CD8-positive, alpha-beta memory T cell (primary cell): ENCODE measurements around the gene RNLS. TPM values are rescaled to one million over a fixed set of nuclear protein-coding genes. Genes with fewer than 3 reads are reported as not detected.

Experiments used
- CTCF ChIA-PET: fragments of 350-600 bp; sonication (Branson Sonifier 250); formaldehyde crosslinking; loops from one replicate; lab custom pipeline; 2021; ENCODE audit warnings: antibody characterized with exemption; lab: Charles Lee
- POLR2A ChIA-PET: fragments of 350-600 bp; sonication (Branson Sonifier 250); formaldehyde crosslinking; loops from one replicate; lab custom pipeline; 2021; ENCODE audit warnings: antibody characterized with exemption; lab: Charles Lee
- DNase-seq, 5 donors: peaks; one replicate each; pipeline versions ENCODE4 v3.0.0 to v3.0.0-alpha.2; 2020 to 2022; ENCODE audit warnings: mixed read lengths in 1 of 5
- H3K27ac ChIP-seq: one replicate; pipeline ENCODE4 v1.7.0; 2013; ENCODE audit warnings: low read depth, mild to moderate bottlenecking, low read length, moderate library complexity
- H3K27me3 ChIP-seq: 2 replicates; pipeline ENCODE4 v1.7.0; 2013; ENCODE audit warnings: low read length, mild to moderate bottlenecking; ENCODE audit not compliant: insufficient read depth, poor library complexity, severe bottlenecking
- H3K36me3 ChIP-seq: 2 replicates; pipeline ENCODE4 v1.7.0; 2013; ENCODE audit warnings: mild to moderate bottlenecking, low read length, moderate library complexity; ENCODE audit not compliant: insufficient read depth
- H3K4me1 ChIP-seq: 2 replicates; pipeline ENCODE4 v1.7.0; 2013; ENCODE audit warnings: mild to moderate bottlenecking, low read length, moderate library complexity; ENCODE audit not compliant: insufficient read depth
- H3K4me3 ChIP-seq: 2 replicates; pipeline ENCODE4 v1.7.0; 2013; ENCODE audit warnings: mild to moderate bottlenecking, low read length
- H3K9me3 ChIP-seq: 2 replicates; pipeline ENCODE4 v1.7.0; 2013; ENCODE audit warnings: mild to moderate bottlenecking, low read length
- H3K27ac Mint-ChIP-seq, 8 donors: one replicate each; pipeline ENCODE4 v1.8.0; 2020 to 2021; ENCODE audit warnings: mixed read lengths in 8 of 8, mild to moderate bottlenecking in 6 of 8, inconsistent platforms in 3 of 8, moderate library complexity in 3 of 8
- H3K27me3 Mint-ChIP-seq, 2 donors: one replicate each; pipeline ENCODE4 v1.8.0; 2020 to 2021; ENCODE audit warnings: mixed read lengths in 2 of 2, mild to moderate bottlenecking in 1 of 2, moderate library complexity in 1 of 2
- H3K36me3 Mint-ChIP-seq, 3 donors: one replicate each; pipeline ENCODE4 v1.8.0; 2020 to 2021; ENCODE audit warnings: mixed read lengths in 3 of 3, inconsistent platforms in 1 of 3, mild to moderate bottlenecking in 1 of 3
- H3K4me1 Mint-ChIP-seq, 3 donors: one replicate each; pipeline ENCODE4 v1.8.0; 2020 to 2021; ENCODE audit warnings: mixed read lengths in 3 of 3, inconsistent platforms in 1 of 3, mild to moderate bottlenecking in 1 of 3
- H3K4me3 Mint-ChIP-seq, 7 donors: one replicate each; pipeline ENCODE4 v1.8.0; 2020 to 2021; ENCODE audit warnings: mixed read lengths in 7 of 7, mild to moderate bottlenecking in 6 of 7, moderate library complexity in 4 of 7, inconsistent platforms in 2 of 7
- H3K9me3 Mint-ChIP-seq, 5 donors: one replicate each; pipeline ENCODE4 v1.8.0; 2020 to 2022; ENCODE audit warnings: mixed read lengths in 5 of 5, mild to moderate bottlenecking in 3 of 5, moderate library complexity in 2 of 5, inconsistent platforms in 1 of 5
- polyA plus RNA-seq: library from polyadenylated mRNA; unstranded; fragments of 300-500 nt; fragmentation: Illumina TruSeq; gene quantifications from one replicate; pipeline ENCODE4 v1.2.3, GENCODE V29; 2021
- total RNA-seq, 2 experiments: library from RNA; stranded (reverse); gene quantifications; one replicate each; pipeline ENCODE4 v1.2.3, GENCODE V29; 2021

Gene RNLS
- total and polyA plus RNA-seq, 3 experiments from 2014 or later: 4.0 to 7.0 (median 4.6) TPM

- no peaks in the 10 kb centered on the region for H3K9me3 ChIP-seq
- no peaks in the 10 kb centered on the region for H3K4me1 ChIP-seq
- H3K36me3 ChIP-seq: no peaks in the 10 kb centered on the region
- Mint-ChIP-seq H3K4me1 (peaks cover 0 to 5% (median 1%) of the 10 kb centered on the region in 3 donors), H3K27me3 (no peaks in the 10 kb centered on the region), H3K4me3 (no peak overlapping the region), H3K27ac (no peak overlapping the region), H3K36me3 (peaks cover 0 to 5% (median 0%) of the 10 kb centered on the region in 3 donors), H3K9me3 (no peaks in the 10 kb centered on the region)
- H3K4me3 ChIP-seq: no peak overlapping the region
- no peaks in the 10 kb centered on the region for H3K27me3 ChIP-seq
- no peak for DNase-seq
- CTCF ChIA-PET: no interaction called here
- POLR2A ChIA-PET: no interaction called here
- no peak overlapping the region for H3K27ac ChIP-seq
Measured at GRCh38 chr10:88256013-88256680, 327.0 kb downstream of the RNLS start.

GRCh38 chr10:88254091-88254490 lies 329.0 kb downstream of the RNLS start:
- no peaks in the 10 kb centered on the region for H3K36me3 ChIP-seq
- H3K27ac ChIP-seq: no peak overlapping the region
- Mint-ChIP-seq H3K4me3 (no peak overlapping the region), H3K27ac (no peak overlapping the region), H3K36me3 (no peaks in the 10 kb centered on the region), H3K9me3 (no peaks in the 10 kb centered on the region), H3K4me1 (peaks cover 0 to 5% (median 1%) of the 10 kb centered on the region in 3 donors), H3K27me3 (no peaks in the 10 kb centered on the region)
- no peaks in the 10 kb centered on the region for H3K27me3 ChIP-seq
- ChIA-PET POLR2A (no interaction called here), CTCF (interaction anchor here (0.9 kb wide), 1 partner anchor 9 kb away, joined by 4 read pairs; no protein-coding TSS in a partner anchor)
- no peaks in the 10 kb centered on the region for H3K9me3 ChIP-seq
- no peaks in the 10 kb centered on the region for H3K4me1 ChIP-seq
- H3K4me3 ChIP-seq: no peak overlapping the region
- DNase-seq: no peak

GRCh38 chr10:88253622-88254021 lies 329.5 kb downstream of the RNLS start:
- Histone ChIP-seq H3K9me3 (no peaks in the 10 kb centered on the region), H3K4me1 (no peaks in the 10 kb centered on the region), H3K4me3 (no peak overlapping the region), H3K27ac (no peak overlapping the region), H3K27me3 (no peaks in the 10 kb centered on the region), H3K36me3 (no peaks in the 10 kb centered on the region)
- POLR2A ChIA-PET: no interaction called here
- DNase-seq: no peak
- Mint-ChIP-seq H3K9me3 (no peaks in the 10 kb centered on the region), H3K4me1 (peaks cover 0 to 5% (median 1%) of the 10 kb centered on the region in 3 donors), H3K4me3 (no peak overlapping the region), H3K36me3 (no peaks in the 10 kb centered on the region), H3K27ac (no peak overlapping the region), H3K27me3 (peaks cover 0 to 2% of the 10 kb centered on the region in 2 donors)
- CTCF ChIA-PET: interaction anchor here (0.9 kb wide), 1 partner anchor 8 kb away, joined by 4 read pairs; no protein-coding TSS in a partner anchor

GRCh38 chr10:88253128-88253527 lies 330.0 kb downstream of the RNLS start:
- H3K4me1 ChIP-seq: no peaks in the 10 kb centered on the region
- Mint-ChIP-seq H3K36me3 (no peaks in the 10 kb centered on the region), H3K4me3 (no peak overlapping the region), H3K27me3 (peaks cover 0 to 2% of the 10 kb centered on the region in 2 donors), H3K9me3 (no peaks in the 10 kb centered on the region), H3K27ac (no peak overlapping the region), H3K4me1 (peaks cover 1 to 6% (median 2%) of the 10 kb centered on the region in 3 donors)
- H3K27me3 ChIP-seq: no peaks in the 10 kb centered on the region
- ChIA-PET CTCF (no interaction called here), POLR2A (no interaction called here)
- no peak overlapping the region for H3K4me3 ChIP-seq
- no peak overlapping the region for H3K27ac ChIP-seq
- DNase-seq: no peak
- H3K36me3 ChIP-seq: no peaks in the 10 kb centered on the region
- no peaks in the 10 kb centered on the region for H3K9me3 ChIP-seq

- Histone ChIP-seq H3K4me3 (no peak overlapping the region), H3K36me3 (no peaks in the 10 kb centered on the region), H3K27ac (no peak overlapping the region), H3K9me3 (no peaks in the 10 kb centered on the region), H3K27me3 (no peaks in the 10 kb centered on the region), H3K4me1 (no peaks in the 10 kb centered on the region)
- H3K4me3 Mint-ChIP-seq: no peak overlapping the region
- no peaks in the 10 kb centered on the region for H3K9me3 Mint-ChIP-seq
- H3K27me3 Mint-ChIP-seq: peaks cover 0 to 2% of the 10 kb centered on the region in 2 donors
- H3K27ac Mint-ChIP-seq: no peak overlapping the region
- H3K4me1 Mint-ChIP-seq: peaks cover 11 to 21% (median 14%) of the 10 kb centered on the region in 3 donors
- no peaks in the 10 kb centered on the region for H3K36me3 Mint-ChIP-seq
- DNase-seq: no peak
- POLR2A ChIA-PET: no interaction called here
- CTCF ChIA-PET: no interaction called here
Measured at GRCh38 chr10:88249450-88249849, 333.7 kb downstream of the RNLS start.

- no peak overlapping the region for H3K4me3 Mint-ChIP-seq
- H3K4me3 ChIP-seq: no peak overlapping the region
- no peaks in the 10 kb centered on the region for H3K4me1 ChIP-seq
- CTCF ChIA-PET: no interaction called here
- no peaks in the 10 kb centered on the region for H3K36me3 ChIP-seq
- no peaks in the 10 kb centered on the region for H3K27me3 ChIP-seq
- peaks cover 11 to 20% (median 16%) of the 10 kb centered on the region in 3 donors for H3K4me1 Mint-ChIP-seq
- no peaks in the 10 kb centered on the region for H3K9me3 Mint-ChIP-seq
- peaks cover 0 to 2% of the 10 kb centered on the region in 2 donors for H3K27me3 Mint-ChIP-seq
- peak overlapping the region in 1 of 8 donors; percentile 3 for H3K27ac Mint-ChIP-seq
- no peak overlapping the region for H3K27ac ChIP-seq
- no peak for DNase-seq
- POLR2A ChIA-PET: no interaction called here
- H3K36me3 Mint-ChIP-seq: peaks cover 0 to 1% (median 0%) of the 10 kb centered on the region in 3 donors
- H3K9me3 ChIP-seq: no peaks in the 10 kb centered on the region
Measured at GRCh38 chr10:88246675-88247074, 336.4 kb downstream of the RNLS start.

- peaks cover 11 to 20% (median 16%) of the 10 kb centered on the region in 3 donors for H3K4me1 Mint-ChIP-seq
- peaks cover 0 to 2% of the 10 kb centered on the region in 2 donors for H3K27me3 Mint-ChIP-seq
- CTCF ChIA-PET: interaction anchor here (1.6 kb wide), 1 partner anchor 8 kb away, joined by 4 read pairs; no protein-coding TSS in a partner anchor
- Histone ChIP-seq H3K27ac (no peak overlapping the region), H3K9me3 (no peaks in the 10 kb centered on the region), H3K27me3 (no peaks in the 10 kb centered on the region), H3K36me3 (no peaks in the 10 kb centered on the region), H3K4me3 (no peak overlapping the region), H3K4me1 (no peaks in the 10 kb centered on the region)
- DNase-seq: no peak
- H3K36me3 Mint-ChIP-seq: peaks cover 0 to 6% (median 0%) of the 10 kb centered on the region in 3 donors
- POLR2A ChIA-PET: no interaction called here
- no peaks in the 10 kb centered on the region for H3K9me3 Mint-ChIP-seq
- H3K27ac Mint-ChIP-seq: peak overlapping the region in 1 of 8 donors; percentile 4
- H3K4me3 Mint-ChIP-seq: no peak overlapping the region
Measured at GRCh38 chr10:88245974-88246511, 337.1 kb downstream of the RNLS start.
